Measurements from ENCODE around the gene RBM11.

RBM11 gene

DNA sequence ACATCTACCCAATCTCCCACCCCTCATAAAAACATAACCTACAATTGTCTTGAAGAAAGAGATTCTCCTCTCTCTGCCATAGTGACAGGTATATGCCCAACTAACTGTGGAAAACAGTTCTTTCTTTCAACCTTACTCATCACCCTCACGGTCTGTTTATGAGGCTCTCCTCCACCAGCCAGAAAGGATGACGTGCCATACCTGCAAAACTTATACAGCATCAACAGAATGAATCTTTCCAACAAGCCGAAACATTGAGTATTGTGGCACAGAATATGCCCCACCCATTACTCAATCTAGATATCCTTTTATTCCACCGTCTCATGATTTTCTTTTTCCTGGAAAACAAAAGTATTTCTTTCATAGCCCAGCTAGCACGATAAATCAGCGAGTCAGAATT, 55.7 kb downstream of the RBM11 start:
- no peak for DNase-seq

DNA sequence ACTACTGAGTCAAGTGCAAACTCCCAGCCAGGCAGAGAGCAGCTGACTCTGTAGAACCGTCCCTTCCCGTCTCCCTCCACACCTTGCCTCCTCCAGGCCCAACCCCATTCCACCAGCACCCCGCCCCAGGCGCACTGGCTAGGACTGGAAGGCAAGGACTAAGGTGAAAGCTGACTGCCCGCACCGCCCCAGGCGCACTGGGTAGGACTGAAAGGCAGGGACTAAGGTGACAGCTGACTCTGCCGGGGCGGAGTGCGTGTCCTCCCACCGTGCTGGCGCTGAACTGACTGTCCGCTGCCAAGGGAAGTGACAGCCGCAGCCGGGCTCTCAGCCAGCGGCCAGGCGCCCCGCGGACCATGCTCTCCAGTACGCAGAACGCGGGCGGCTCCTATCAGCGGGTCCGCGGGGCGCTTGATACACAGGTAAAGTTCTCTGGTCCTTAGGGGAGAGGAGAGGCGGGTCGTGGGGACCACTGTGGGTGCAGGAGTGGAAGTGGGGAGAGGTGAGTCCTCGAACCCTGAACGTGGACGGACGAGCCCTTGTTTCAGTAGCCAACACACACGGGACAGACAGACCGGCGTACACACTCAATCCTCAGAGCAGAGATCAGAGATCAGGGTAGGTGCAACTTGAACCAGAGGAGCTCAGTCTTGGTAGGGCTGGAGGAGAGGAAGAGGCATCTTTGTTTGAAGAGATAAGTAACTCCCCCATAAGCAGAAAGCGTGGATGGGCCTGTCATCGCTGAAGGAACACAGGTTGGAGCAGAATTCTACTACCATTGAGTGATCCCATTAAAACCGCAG, 58.0 kb downstream of the RBM11 start:
- DNase-seq, result no peak

- DNase-seq, result no peak
These were observed 59.8 kb downstream of the RBM11 start for GRCh38 chr21:14275702-14276205.

All from NCI-H1930 (cell line).